Erythroblast (primary cell): Measurements from ENCODE around the gene DENND1B.

Experiments used
- GATA1 ChIP-seq: IDR thresholded peaks from 2 replicates; pipeline ENCODE4 v1.6.1; 2011; ENCODE audit warnings: low read depth, mild to moderate bottlenecking, control low read depth, low read length, moderate library complexity
- POLR2A ChIP-seq: IDR thresholded peaks from 2 replicates; pipeline ENCODE4 v1.6.1; 2011; ENCODE audit warnings: mild to moderate bottlenecking, low read length

DNA sequence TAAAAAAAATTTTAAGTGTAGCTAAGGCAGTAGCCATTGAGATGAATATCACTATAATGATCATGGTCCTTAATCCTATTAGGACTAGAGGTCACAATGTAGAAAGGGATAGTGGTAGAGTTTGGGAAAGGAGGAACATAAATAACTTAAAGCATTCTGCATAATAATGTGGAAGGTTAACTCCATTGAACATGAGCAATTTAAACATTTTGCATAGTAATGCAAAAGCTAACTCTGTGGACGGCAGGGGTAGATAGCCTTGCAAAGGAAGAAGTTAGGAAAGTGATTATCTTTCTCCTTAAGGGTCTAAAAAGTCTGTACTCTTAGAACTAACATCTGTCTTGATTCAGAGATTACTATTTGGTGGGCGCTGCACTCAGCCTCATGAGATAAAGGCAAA is 39.0 kb upstream of the DENND1B start:
- no peak for TF ChIP-seq POLR2A
- TF ChIP-seq GATA1, result no peak
